ENCODE measurements around the gene CLPSL2.
A peak's percentile ranks its signal among the peaks of the same experiment; 100 is the strongest.

The CLPSL2 gene

GRCh38 chr6:35769211-35769610 lies 7.2 kb upstream of the CLPSL2 start:
- no peaks in the 10 kb centered on the region for H3K79me1 ChIP-seq (ENCODE audit: low read length)
- H3K18ac ChIP-seq (ENCODE audit: low read length): no peak overlapping the region
- no peak overlapping the region for H2BK12ac ChIP-seq (ENCODE audit: low read length)
- no peaks in the 10 kb centered on the region for H3K27me3 ChIP-seq (ENCODE audit: insufficient read depth, low read length)
- H3K4me1 ChIP-seq (ENCODE audit: control insufficient read depth in 1 of 2, insufficient read depth in 2 of 2, low read length in 2 of 2): no peaks in the 10 kb centered on the region
- H3K36me3 ChIP-seq (ENCODE audit: control insufficient read depth in 1 of 2, insufficient read depth in 2 of 2, low read length in 2 of 2): no peaks in the 10 kb centered on the region
- no peak overlapping the region for H4K12ac ChIP-seq (ENCODE audit: low read depth, low read length)
- H3K4ac ChIP-seq (ENCODE audit: low read depth, low read length): no peak overlapping the region
- no peaks in the 10 kb centered on the region for H3K79me2 ChIP-seq (ENCODE audit: control insufficient read depth, insufficient read depth, low read length, poor library complexity)
- H3K23ac ChIP-seq (ENCODE audit: low read length): no peak overlapping the region
- no peak overlapping the region for H3K14ac ChIP-seq (ENCODE audit: low read length)
- H2AK5ac ChIP-seq (ENCODE audit: low read length): no peak overlapping the region
- H3K27ac ChIP-seq (ENCODE audit: low read depth, low read length): no peak overlapping the region
- no peak overlapping the region for H2BK5ac ChIP-seq (ENCODE audit: low read depth, low read length, poor library complexity)
- no peak overlapping the region for H2BK120ac ChIP-seq (ENCODE audit: insufficient read depth, low read length, poor library complexity)
- H3K9ac ChIP-seq (ENCODE audit: low read length): no peak overlapping the region
- no peak overlapping the region for H4K8ac ChIP-seq (ENCODE audit: low read depth, low read length)
- peak; percentile 88 to 96 for DNase-seq
- no CpG with 5 or more reads among the region's 4 CpGs for WGBS (ENCODE audit: extremely low coverage, insufficient coverage, insufficient read length)
- H3K4me2 ChIP-seq (ENCODE audit: low read length): no peak overlapping the region
- no peaks in the 10 kb centered on the region for H3K9me3 ChIP-seq (ENCODE audit: insufficient read depth, low read depth, low read length)
- no peak overlapping the region for H4K91ac ChIP-seq (ENCODE audit: low read depth, low read length)
- H3K4me3 ChIP-seq (ENCODE audit: low read depth, low read length): no peak overlapping the region
- H2AFZ ChIP-seq (ENCODE audit: insufficient read depth, low read length, poor library complexity): no peak overlapping the region

GRCh38 chr6:35771343-35771627 lies 5.1 kb upstream of the CLPSL2 start:
- no peak overlapping the region for H4K8ac ChIP-seq (ENCODE audit: low read depth, low read length)
- no peaks in the 10 kb centered on the region for H3K36me3 ChIP-seq (ENCODE audit: control insufficient read depth in 1 of 2, insufficient read depth in 2 of 2, low read length in 2 of 2)
- no peak overlapping the region for H2BK5ac ChIP-seq (ENCODE audit: low read depth, low read length, poor library complexity)
- H3K4me2 ChIP-seq (ENCODE audit: low read length): no peak overlapping the region
- H3K4me1 ChIP-seq (ENCODE audit: control insufficient read depth in 1 of 2, insufficient read depth in 2 of 2, low read length in 2 of 2): no peaks in the 10 kb centered on the region
- H3K27me3 ChIP-seq (ENCODE audit: insufficient read depth, low read length): no peaks in the 10 kb centered on the region
- WGBS (ENCODE audit: extremely low coverage, insufficient coverage, insufficient read length): no CpG with 5 or more reads among the region's 5 CpGs
- H4K12ac ChIP-seq (ENCODE audit: low read depth, low read length): no peak overlapping the region
- H3K79me2 ChIP-seq (ENCODE audit: control insufficient read depth, insufficient read depth, low read length, poor library complexity): no peaks in the 10 kb centered on the region
- H3K9ac ChIP-seq (ENCODE audit: low read length): no peak overlapping the region
- no peak overlapping the region for H3K4ac ChIP-seq (ENCODE audit: low read depth, low read length)
- H2BK120ac ChIP-seq (ENCODE audit: insufficient read depth, low read length, poor library complexity): no peak overlapping the region
- no peak overlapping the region for H3K23ac ChIP-seq (ENCODE audit: low read length)
- no peak overlapping the region for H3K14ac ChIP-seq (ENCODE audit: low read length)
- H3K18ac ChIP-seq (ENCODE audit: low read length): no peak overlapping the region
- H3K4me3 ChIP-seq (ENCODE audit: low read depth, low read length): no peak overlapping the region
- no peak for DNase-seq
- H3K27ac ChIP-seq (ENCODE audit: low read depth, low read length): no peak overlapping the region
- H3K9me3 ChIP-seq (ENCODE audit: insufficient read depth, low read depth, low read length): no peaks in the 10 kb centered on the region
- H2BK12ac ChIP-seq (ENCODE audit: low read length): no peak overlapping the region
- no peak overlapping the region for H2AFZ ChIP-seq (ENCODE audit: insufficient read depth, low read length, poor library complexity)
- no peak overlapping the region for H4K91ac ChIP-seq (ENCODE audit: low read depth, low read length)
- H2AK5ac ChIP-seq (ENCODE audit: low read length): no peak overlapping the region
- no peaks in the 10 kb centered on the region for H3K79me1 ChIP-seq (ENCODE audit: low read length)

GRCh38 chr6:35774116-35774794 lies 2.1 kb upstream of the CLPSL2 start:
- DNase-seq: peak in 1 of 2 donors; percentile 50
- no peak overlapping the region for H3K4ac ChIP-seq (ENCODE audit: low read depth, low read length)
- H4K12ac ChIP-seq (ENCODE audit: low read depth, low read length): no peak overlapping the region
- no peak overlapping the region for H3K4me3 ChIP-seq (ENCODE audit: low read depth, low read length)
- no peak overlapping the region for H3K4me2 ChIP-seq (ENCODE audit: low read length)
- no peak overlapping the region for H2AK5ac ChIP-seq (ENCODE audit: low read length)
- peaks cover under 1% of the 10 kb centered on the region for H3K9me3 ChIP-seq (ENCODE audit: insufficient read depth, low read depth, low read length)
- no peak overlapping the region for H4K91ac ChIP-seq (ENCODE audit: low read depth, low read length)
- H4K8ac ChIP-seq (ENCODE audit: low read depth, low read length): no peak overlapping the region
- H3K23ac ChIP-seq (ENCODE audit: low read length): no peak overlapping the region
- H3K79me2 ChIP-seq (ENCODE audit: control insufficient read depth, insufficient read depth, low read length, poor library complexity): no peaks in the 10 kb centered on the region
- H2BK12ac ChIP-seq (ENCODE audit: low read length): no peak overlapping the region
- no peak overlapping the region for H3K27ac ChIP-seq (ENCODE audit: low read depth, low read length)
- H3K27me3 ChIP-seq (ENCODE audit: insufficient read depth, low read length): no peaks in the 10 kb centered on the region
- no peaks in the 10 kb centered on the region for H3K36me3 ChIP-seq (ENCODE audit: control insufficient read depth in 1 of 2, insufficient read depth in 2 of 2, low read length in 2 of 2)
- H3K9ac ChIP-seq (ENCODE audit: low read length): no peak overlapping the region
- H3K18ac ChIP-seq (ENCODE audit: low read length): no peak overlapping the region
- H2BK5ac ChIP-seq (ENCODE audit: low read depth, low read length, poor library complexity): no peak overlapping the region
- no peak overlapping the region for H2BK120ac ChIP-seq (ENCODE audit: insufficient read depth, low read length, poor library complexity)
- no peak overlapping the region for H3K14ac ChIP-seq (ENCODE audit: low read length)
- no peak overlapping the region for H2AFZ ChIP-seq (ENCODE audit: insufficient read depth, low read length, poor library complexity)
- H3K4me1 ChIP-seq (ENCODE audit: control insufficient read depth in 1 of 2, insufficient read depth in 2 of 2, low read length in 2 of 2): peaks cover 3 to 6% of the 10 kb centered on the region in 2 experiments
- no peaks in the 10 kb centered on the region for H3K79me1 ChIP-seq (ENCODE audit: low read length)
- WGBS (ENCODE audit: extremely low coverage, insufficient coverage, insufficient read length): no CpG with 5 or more reads among the region's 11 CpGs

GRCh38 chr6:35775031-35775430 lies 1.4 kb upstream of the CLPSL2 start:
- Histone ChIP-seq H3K4ac (ENCODE audit: low read depth, low read length) (no peak overlapping the region), H3K18ac (ENCODE audit: low read length) (no peak overlapping the region), H3K79me2 (ENCODE audit: control insufficient read depth, insufficient read depth, low read length, poor library complexity) (no peaks in the 10 kb centered on the region), H2BK12ac (ENCODE audit: low read length) (no peak overlapping the region), H3K9ac (ENCODE audit: low read length) (no peak overlapping the region), H4K91ac (ENCODE audit: low read depth, low read length) (no peak overlapping the region), H4K8ac (ENCODE audit: low read depth, low read length) (no peak overlapping the region), H3K4me2 (ENCODE audit: low read length) (no peak overlapping the region), H3K14ac (ENCODE audit: low read length) (no peak overlapping the region), H3K27me3 (ENCODE audit: insufficient read depth, low read length) (no peaks in the 10 kb centered on the region), H3K79me1 (ENCODE audit: low read length) (no peaks in the 10 kb centered on the region), H3K4me1 (ENCODE audit: control insufficient read depth in 1 of 2, insufficient read depth in 2 of 2, low read length in 2 of 2) (peaks cover 3 to 6% of the 10 kb centered on the region in 2 experiments), H3K23ac (ENCODE audit: low read length) (no peak overlapping the region), H3K36me3 (ENCODE audit: control insufficient read depth in 1 of 2, insufficient read depth in 2 of 2, low read length in 2 of 2) (no peaks in the 10 kb centered on the region), H2AK5ac (ENCODE audit: low read length) (no peak overlapping the region), H2AFZ (ENCODE audit: insufficient read depth, low read length, poor library complexity) (no peak overlapping the region), H3K4me3 (ENCODE audit: low read depth, low read length) (no peak overlapping the region), H3K27ac (ENCODE audit: low read depth, low read length) (no peak overlapping the region), H2BK120ac (ENCODE audit: insufficient read depth, low read length, poor library complexity) (no peak overlapping the region), H2BK5ac (ENCODE audit: low read depth, low read length, poor library complexity) (no peak overlapping the region), H4K12ac (ENCODE audit: low read depth, low read length) (no peak overlapping the region), H3K9me3 (ENCODE audit: insufficient read depth, low read depth, low read length) (peaks cover 2% of the 10 kb centered on the region)
- WGBS (ENCODE audit: extremely low coverage, insufficient coverage, insufficient read length): no CpG with 5 or more reads among the region's 6 CpGs
- DNase-seq: no peak

Measured in trophoblast cell (in vitro differentiated cells and primary cell).